GM12874 (cell line): ENCODE measurements around the gene C3orf52.

Experiments used
- TF ChIP-seq, protein P1 (sequence below): IDR thresholded peaks from 2 replicates; pipeline ENCODE4 v1.5.1; 2011; ENCODE audit warnings: low read depth, mild to moderate bottlenecking, control low read depth, low read length, moderate library complexity; ENCODE audit not compliant: insufficient read depth

The C3orf52 gene

GRCh38 chr3:112048911-112049310 is 37.3 kb upstream of the C3orf52 start:
- TF ChIP-seq, protein P1, sequence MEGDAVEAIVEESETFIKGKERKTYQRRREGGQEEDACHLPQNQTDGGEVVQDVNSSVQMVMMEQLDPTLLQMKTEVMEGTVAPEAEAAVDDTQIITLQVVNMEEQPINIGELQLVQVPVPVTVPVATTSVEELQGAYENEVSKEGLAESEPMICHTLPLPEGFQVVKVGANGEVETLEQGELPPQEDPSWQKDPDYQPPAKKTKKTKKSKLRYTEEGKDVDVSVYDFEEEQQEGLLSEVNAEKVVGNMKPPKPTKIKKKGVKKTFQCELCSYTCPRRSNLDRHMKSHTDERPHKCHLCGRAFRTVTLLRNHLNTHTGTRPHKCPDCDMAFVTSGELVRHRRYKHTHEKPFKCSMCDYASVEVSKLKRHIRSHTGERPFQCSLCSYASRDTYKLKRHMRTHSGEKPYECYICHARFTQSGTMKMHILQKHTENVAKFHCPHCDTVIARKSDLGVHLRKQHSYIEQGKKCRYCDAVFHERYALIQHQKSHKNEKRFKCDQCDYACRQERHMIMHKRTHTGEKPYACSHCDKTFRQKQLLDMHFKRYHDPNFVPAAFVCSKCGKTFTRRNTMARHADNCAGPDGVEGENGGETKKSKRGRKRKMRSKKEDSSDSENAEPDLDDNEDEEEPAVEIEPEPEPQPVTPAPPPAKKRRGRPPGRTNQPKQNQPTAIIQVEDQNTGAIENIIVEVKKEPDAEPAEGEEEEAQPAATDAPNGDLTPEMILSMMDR, result no peak

GRCh38 chr3:112053229-112053628 is 33.0 kb upstream of the C3orf52 start:
- TF ChIP-seq, protein P1, result no peak

- TF ChIP-seq, protein P1, result no peak
These were observed 29.7 kb upstream of the C3orf52 start for GRCh38 chr3:112056451-112056929.

- TF ChIP-seq, protein P1, result no peak
These were observed 26.7 kb upstream of the C3orf52 start for GRCh38 chr3:112059497-112059896.

GRCh38 chr3:112061152-112061551 is 25.0 kb upstream of the C3orf52 start:
- TF ChIP-seq, protein P1, result no peak

GRCh38 chr3:112074006-112074405 is 12.2 kb upstream of the C3orf52 start:
- TF ChIP-seq, protein P1, result no peak

GRCh38 chr3:112074616-112075497 is 11.3 kb upstream of the C3orf52 start:
- TF ChIP-seq, protein P1, result no peak
